HT1080 (cell line): Measurements from ENCODE around the gene SLC22A1. TPM values are rescaled to one million over a fixed set of nuclear protein-coding genes. Genes with fewer than 3 reads are reported as not detected.
"Not testable (repeated sequence)": the region's sequence is repeated elsewhere in the genome, so short reads cannot be mapped to it uniquely, and the experiment has no call there.

ENCODE experiments used
- DNase-seq: peaks from one replicate; pipeline ENCODE4 v3.0.0-alpha.2; 2015; ENCODE audit warnings: low read depth
- total RNA-seq: library from RNA; depleted of rRNA; stranded (reverse); fragments of >200 nt; shearing (Covaris generic); gene quantifications from 2 replicates; pipeline ENCODE4 v1.2.3, GENCODE V29; 2014

Gene SLC22A1
- total RNA-seq, 1 experiment from 2014 or later = 2.7 TPM

GRCh38 chr6:160137130-160137988, 15.7 kb downstream of the SLC22A1 start:
- DNase-seq = no peak

DNA sequence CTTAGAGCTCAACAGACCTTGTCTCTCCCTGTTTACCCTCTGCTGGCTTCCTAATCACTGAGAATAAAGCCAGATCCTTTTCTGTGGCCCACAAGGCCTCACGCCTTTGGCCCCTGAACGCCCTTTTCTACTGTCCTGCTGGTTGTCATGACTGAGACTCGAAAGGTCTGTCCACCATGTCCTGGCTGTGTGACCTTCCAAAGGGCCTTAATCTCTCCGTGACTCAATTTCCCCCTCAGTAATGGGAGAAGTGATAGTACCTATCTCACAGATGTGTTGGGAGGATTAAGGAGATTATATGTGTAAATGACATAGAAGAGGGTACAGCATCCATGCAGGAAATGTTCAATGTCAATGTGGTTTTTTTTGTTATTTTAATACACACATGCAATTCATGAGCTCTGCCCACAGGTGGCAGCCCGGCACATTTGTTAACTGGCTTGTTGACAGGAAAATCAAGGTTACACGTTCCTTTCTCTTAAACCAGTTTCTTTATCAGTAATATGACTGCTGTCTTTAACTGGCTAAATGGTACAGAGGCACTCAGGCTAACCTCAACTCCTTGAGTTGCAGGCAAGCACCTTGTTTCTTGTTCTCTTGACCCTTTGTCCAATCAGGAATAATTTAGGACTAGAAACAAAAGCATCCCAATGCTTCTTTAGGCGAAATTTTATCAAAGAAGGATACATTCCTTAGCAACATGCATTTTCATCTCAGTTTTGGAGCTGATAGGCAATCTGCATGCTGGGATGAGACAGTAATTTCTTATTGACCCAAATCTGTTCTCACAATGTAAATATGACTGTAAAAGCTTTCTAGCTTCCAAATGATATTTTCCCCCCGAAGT, 16.6 kb downstream of the SLC22A1 start:
- DNase-seq = peak; percentile 66

DNA sequence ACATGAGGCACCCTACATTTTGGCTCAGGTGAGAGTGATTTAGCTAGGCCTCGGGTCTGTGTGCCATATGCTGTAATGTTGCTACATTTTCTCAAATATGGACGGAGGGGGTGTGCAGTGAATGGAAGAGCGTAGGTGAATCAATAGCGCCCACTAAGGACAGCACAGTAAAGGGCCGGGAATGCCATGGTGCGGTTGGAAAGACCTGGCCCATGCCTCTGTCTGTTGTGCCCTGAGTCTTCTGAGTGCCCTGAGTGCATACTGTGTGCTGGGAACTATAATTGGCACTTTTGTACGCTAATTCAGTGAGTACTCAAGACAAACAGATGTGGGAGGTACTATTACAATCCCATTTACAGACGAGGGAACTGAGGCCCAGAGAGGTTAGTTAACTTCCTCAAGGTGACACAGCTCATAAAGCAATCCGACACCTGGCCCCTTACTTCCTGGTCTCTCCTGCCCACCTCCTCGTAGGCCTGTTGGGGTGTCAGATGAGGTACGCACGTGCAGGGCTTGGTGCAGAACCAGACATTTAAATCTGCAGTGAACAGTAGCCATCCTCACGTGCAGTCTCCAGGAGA, 17.3 kb downstream of the SLC22A1 start:
- DNase-seq = no peak

- DNase-seq = peak; percentile 97
Measured at GRCh38 chr6:160139420-160139851, 17.8 kb downstream of the SLC22A1 start.

DNA sequence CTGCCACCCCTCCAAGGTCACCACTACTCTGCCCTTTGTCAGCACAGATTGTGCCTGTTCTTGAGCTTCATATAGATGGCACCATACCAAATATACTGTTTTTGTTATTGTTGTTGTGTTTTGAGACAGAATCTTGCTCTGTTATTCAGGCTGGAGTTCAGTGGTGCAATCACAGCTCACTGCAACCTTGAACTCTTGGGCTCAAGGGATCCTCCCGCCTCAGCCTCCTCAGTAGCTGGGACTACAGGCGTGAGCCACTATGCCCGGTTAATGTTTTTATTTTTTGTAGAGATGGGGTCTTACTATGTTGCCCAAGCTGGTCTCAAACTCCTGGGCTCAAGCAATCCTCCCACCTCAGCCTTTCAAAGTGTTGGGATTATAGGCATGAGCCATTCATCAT, 18.9 kb downstream of the SLC22A1 start:
- not testable (repeated sequence) for DNase-seq

DNA sequence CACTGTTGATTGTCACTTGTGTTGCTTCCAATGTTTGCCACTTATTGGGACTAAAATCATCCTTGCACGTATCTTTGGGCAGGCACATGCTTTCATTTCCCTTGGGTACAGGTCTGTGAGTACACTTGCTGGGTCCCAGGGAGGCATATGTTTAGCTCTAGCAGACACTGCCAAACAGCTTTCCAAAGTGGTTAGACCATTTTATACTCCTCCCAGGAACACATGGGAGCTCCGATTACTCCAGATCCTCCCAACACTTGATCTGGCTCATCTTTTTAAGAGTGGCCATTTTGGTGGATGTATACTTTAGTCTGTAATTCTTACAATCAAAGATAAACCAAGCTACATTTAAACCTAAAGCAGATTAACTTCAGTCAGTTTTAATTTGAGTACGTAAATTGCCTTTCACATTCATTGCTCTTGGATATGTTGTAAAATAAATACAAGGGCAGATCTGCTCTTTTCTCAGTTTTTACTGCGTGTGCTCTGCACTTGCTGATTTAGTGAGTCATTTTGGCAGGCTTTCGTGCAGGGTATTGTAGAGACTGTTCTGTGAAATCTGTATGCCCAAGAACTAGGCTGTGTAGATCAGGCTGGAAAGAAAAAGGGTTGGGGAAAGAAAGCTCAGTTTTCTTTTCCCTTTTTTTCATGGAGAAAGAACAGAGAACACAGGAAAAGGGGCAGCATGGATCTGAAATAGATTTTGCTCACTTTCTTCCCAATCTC, 19.5 kb downstream of the SLC22A1 start:
- DNase-seq = peak; percentile 49

- no peak for DNase-seq
Measured at GRCh38 chr6:160142115-160142715, 20.6 kb downstream of the SLC22A1 start.

DNA sequence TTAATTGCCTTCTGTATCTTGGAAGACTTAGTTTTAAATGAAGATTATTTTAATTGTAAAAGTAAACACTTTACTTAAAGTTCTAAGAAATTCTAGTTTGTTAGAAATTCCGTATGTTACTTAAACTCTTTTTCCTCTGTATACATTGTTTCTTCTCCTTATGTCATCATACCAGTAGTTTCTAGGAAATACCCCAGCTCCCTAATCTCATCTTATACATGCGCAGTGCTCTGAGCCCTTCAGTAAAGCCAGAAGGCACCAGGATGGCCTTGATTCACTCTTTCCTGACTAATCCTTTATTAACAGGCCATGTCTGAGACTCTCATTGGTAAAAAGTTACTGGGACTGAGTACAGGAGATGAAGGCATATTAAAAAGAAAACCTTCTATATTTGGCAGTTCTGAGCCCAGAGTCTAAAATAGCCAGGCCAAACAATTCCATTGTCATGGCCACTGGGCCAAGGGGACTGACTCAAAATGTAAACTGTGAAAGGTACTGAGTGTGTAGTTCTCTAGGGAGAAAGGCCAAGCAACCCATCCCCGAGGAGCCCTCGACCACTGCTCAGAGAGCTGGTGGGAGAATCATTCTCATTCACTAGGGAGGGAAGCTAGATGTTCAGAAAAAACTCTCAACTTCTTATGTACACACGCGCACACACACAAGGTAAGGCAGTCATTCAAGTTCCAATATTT, 25.0 kb downstream of the SLC22A1 start:
- DNase-seq = no peak

- DNase-seq = no peak
Measured at GRCh38 chr6:160147146-160147536, 25.5 kb downstream of the SLC22A1 start.

GRCh38 chr6:160154471-160154870, 32.9 kb downstream of the SLC22A1 start:
- no peak for DNase-seq

GRCh38 chr6:160156842-160157241, 35.2 kb downstream of the SLC22A1 start:
- DNase-seq = no peak

- DNase-seq = no peak
Measured at GRCh38 chr6:160160450-160160849, 38.8 kb downstream of the SLC22A1 start.

DNA sequence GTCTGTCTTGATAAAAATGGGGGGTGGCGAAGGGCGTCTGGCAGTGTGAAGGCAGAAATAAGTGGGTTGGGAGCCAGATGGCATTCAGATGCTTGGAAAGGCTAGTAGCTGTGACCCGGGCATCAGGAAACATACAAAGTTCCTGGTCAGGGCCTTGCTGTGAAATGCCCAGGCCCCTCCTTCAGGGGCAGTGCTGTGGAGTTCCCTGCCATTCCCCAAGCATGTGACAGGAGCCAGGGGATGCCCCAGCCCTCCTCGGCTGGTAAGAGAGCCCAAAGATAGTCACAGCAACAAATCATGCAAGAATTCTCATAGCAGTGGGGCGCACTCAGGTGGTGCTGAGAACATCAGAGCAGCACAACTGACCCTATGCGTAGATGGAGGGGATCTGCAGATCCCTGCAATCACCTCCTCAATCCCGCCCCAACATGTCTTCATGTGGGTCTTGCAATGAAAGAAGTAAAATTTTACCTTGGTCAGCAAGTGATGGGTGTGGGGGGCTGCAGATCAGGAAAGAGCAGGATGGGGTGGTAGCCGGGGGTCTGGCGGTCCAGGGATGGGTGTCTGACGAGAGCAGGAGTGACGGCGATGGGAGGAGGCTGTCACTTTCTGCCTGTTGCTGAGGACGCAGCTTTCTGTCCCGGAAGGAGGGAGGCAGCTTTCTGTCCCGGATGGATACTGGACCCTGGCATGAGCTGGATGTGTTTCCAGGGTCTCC, 39.5 kb downstream of the SLC22A1 start:
- no peak for DNase-seq

- DNase-seq = no peak
Measured at GRCh38 chr6:160161647-160161986, 40.0 kb downstream of the SLC22A1 start.

DNA sequence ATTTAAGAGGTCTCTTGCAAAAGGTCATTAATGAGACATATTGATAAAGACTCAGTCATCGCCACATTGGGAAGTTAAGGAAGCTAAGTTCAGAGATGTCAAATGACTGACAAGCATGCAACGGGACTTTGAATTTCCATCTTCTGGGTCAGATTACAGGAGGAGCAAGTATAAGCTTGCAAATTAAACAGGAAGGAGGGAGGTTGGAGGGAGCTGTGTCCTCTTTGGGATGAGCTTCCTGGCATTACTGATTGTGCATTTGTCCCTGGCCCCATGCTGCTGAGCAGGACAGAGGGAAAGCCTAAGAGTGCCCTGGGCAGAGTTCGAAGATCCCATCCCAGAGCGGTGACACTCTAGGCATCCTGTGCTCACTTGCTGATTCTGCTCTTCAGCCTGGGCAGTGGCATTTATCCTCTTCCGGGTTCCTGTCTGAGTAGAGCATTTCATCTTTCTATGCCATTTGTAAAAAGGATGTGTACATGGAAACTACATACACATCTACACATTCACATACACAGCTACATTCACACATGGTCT, 40.5 kb downstream of the SLC22A1 start:
- no peak for DNase-seq

GRCh38 chr6:160163425-160163824, 41.8 kb downstream of the SLC22A1 start:
- no peak for DNase-seq

- no peak for DNase-seq
Measured at GRCh38 chr6:160163912-160164311, 42.3 kb downstream of the SLC22A1 start.

- not testable (repeated sequence) for DNase-seq
Measured at GRCh38 chr6:160165928-160166327, 44.3 kb downstream of the SLC22A1 start.
